ENCODE results near the gene MESP1. TPM values are rescaled to one million over a fixed set of nuclear protein-coding genes. Genes with fewer than 3 reads are reported as not detected.
"Not testable (repeated sequence)": the region's sequence is repeated elsewhere in the genome, so short reads cannot be mapped to it uniquely, and the experiment has no call there.

Gene MESP1
- 1 to 10 TPM; 1.1 to 1.6 TPM for total RNA-seq

DNA sequence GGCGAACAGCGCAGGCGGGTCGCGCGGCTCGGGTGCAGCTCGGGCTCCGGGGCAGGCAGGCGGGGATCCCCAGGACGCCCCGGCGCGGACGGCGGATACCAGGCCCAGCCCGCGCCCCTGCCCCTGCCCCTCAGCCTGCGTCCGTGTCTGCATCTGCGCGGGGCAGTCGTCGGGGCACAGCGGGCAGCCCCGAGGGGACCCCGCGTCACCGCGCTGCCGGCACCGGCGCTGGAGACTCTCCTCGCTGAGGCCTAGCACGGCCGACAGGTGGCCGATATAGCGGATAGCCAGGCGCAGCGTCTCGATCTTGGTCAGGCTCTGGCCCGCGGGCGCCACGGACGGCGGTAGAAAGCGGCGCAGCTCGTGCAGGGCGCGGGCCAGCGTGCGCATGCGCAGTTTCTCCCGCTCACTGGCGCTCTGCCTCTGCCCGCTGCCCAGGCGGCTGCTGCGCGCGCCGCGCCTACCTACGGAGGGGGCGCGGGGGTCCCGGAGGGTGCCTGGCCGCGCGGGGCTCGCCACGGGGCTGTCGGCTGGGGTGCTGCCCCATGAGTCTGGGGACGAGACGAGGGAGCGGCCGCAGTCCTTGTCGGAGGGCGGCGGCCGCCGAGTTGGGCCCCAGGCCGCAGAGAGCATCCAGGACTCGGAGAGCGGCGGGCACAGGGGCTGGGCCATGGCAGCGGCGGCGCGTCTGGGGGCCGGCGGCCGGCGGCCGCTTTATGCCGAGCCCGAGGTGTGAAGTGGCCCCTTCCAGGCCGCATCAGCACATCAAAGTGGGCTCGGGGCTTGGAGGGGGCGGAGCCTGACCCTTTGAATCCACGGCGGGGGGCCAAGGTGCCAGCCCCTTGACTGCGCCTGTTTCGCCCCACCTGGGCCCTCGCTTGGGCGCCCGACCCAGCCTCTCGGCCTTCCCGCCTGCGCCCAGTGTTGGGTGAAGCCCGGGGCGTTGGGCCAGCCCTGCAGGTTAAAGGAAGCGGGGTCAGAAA, at the start of gene MESP1:
Gene MESP1 (minus strand): TSS at position 690 of the 983 bp plus-strand sequence. CDS start 18 bp downstream, at position 672.
- ChIA-PET POLR2A (interaction anchor here (0.7 kb wide), 1 partner anchor 366 kb away, joined by 6 read pairs; no protein-coding TSS in a partner anchor), CTCF (interaction anchor here (0.6 to 1.8 kb wide), 13 partner anchors 10 to 535 kb away, joined by 3 to 8 read pairs (median 4); no protein-coding TSS in a partner anchor)
- peak within 1 kb of the TSS; percentile 50 for H3K27ac Mint-ChIP-seq

DNA sequence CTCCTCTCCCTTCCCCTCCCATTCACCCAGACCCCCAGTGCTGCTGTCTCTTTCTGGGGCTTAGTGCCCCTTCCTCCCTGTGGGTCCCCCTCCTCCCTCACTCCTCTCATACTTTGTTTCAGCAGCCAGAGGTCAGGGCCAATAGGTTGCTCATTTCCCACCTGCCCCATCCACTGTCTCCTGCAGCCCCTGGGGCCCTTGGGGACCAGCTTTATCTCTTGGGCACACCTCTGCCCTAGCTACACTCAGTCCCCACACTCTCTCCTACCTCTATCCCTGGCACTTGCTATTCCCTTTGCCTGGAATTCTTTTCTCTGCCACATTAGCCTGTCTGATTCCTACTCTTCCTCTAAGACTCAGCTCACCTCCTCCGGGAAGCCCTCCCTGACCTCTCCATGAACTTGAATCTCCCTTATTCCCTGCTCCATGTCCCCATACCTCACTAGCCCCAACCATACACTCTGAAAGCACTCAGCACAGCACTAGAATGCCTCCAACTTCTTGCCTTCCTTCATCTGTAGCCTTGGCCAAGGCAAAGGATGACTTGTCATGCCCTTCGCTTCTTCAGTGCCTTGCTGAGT, 49.0 kb upstream of the MESP1 start:
- Mint-ChIP-seq H3K27me3 (peaks cover 3% of the 10 kb centered on the region), H3K4me3 (no peak overlapping the region), H3K9me3 (no peaks in the 10 kb centered on the region), H3K27ac (no peak overlapping the region), H3K4me1 (peaks cover 2% of the 10 kb centered on the region), H3K36me3 (ENCODE audit: low read depth) (no peaks in the 10 kb centered on the region)
- no peak for DNase-seq
- CTCF ChIA-PET: interaction anchor here (1.0 kb wide), 1 partner anchor 39 kb away, joined by 3 read pairs; no protein-coding TSS in a partner anchor
- POLR2A ChIA-PET: no interaction called here

More for the DNA sequence above, at the start of gene MESP1:
- H3K36me3 Mint-ChIP-seq (ENCODE audit: low read depth): no peaks in the 10 kb centered on the region
- DNase-seq: peak; percentile 85
- peaks cover 6% of the 10 kb centered on the region for H3K4me1 Mint-ChIP-seq
- peak within 1 kb of the TSS; percentile 68 for H3K4me3 Mint-ChIP-seq
- peaks cover 24% of the 10 kb centered on the region for H3K27me3 Mint-ChIP-seq
- no peaks in the 10 kb centered on the region for H3K9me3 Mint-ChIP-seq

- Mint-ChIP-seq H3K27ac (no peak overlapping the region), H3K4me1 (peaks cover 2% of the 10 kb centered on the region), H3K9me3 (no peaks in the 10 kb centered on the region), H3K36me3 (ENCODE audit: low read depth) (no peaks in the 10 kb centered on the region), H3K27me3 (peaks cover 3% of the 10 kb centered on the region), H3K4me3 (no peak overlapping the region)
- DNase-seq: no peak
- CTCF ChIA-PET: interaction anchor here (1.0 kb wide), 1 partner anchor 342 kb away, joined by 3 read pairs; no protein-coding TSS in a partner anchor
- POLR2A ChIA-PET: no interaction called here
Measured at GRCh38 chr15:89799011-89799911, 48.2 kb upstream of the MESP1 start.

DNA sequence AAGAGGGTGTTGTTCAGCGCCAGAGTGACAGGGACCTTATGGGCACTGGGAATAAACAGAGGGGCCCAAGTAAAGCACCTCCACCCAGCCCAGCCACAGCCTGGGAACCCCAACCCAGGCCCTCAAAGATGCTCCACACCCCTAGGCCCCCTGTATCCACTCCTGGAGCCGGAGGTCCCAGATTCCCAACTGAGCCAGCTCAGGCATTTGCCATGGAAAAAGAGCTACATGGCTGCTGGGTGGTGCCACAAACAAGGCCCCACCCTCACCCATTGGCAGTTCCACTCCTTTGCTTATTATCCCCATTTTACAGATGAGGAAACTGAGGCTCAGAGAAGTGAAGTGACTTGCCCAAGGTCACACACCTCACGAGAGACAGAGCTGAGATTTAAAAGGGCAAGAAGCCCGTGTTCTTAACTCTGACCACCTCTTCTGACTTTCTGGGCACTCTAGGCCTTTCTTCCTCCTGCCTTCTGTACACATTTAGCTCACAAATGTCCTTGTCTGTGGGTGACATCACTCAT, 46.7 kb upstream of the MESP1 start:
- POLR2A ChIA-PET: no interaction called here
- H3K36me3 Mint-ChIP-seq (ENCODE audit: low read depth): no peaks in the 10 kb centered on the region
- DNase-seq: no peak
- no peaks in the 10 kb centered on the region for H3K9me3 Mint-ChIP-seq
- CTCF ChIA-PET: interaction anchor here (1.2 kb wide), 1 partner anchor 22 kb away, joined by 3 read pairs; the partner anchor contains the start of gene MESP2
- peaks cover 3% of the 10 kb centered on the region for H3K27me3 Mint-ChIP-seq
- H3K4me3 Mint-ChIP-seq: no peak overlapping the region
- no peak overlapping the region for H3K27ac Mint-ChIP-seq
- H3K4me1 Mint-ChIP-seq: peaks cover 2% of the 10 kb centered on the region

DNA sequence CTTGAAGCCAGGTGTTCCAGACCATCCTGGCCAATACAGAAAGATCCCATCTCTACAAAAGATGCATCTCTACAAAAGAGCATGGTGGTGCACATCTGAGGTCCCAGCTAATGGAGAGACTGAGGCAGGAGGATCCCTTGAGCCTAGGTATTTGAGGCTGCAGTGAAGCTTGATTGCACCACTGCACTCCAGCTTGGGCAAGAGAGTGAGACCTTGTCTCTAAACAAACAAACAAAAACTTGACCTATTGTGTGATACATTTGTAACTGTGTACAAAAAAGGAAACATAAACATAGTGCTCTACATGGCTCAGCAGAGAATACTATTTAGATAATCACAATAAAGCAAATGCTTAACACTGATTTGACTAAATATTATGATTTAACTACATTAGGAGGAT, 44.9 kb upstream of the MESP1 start:
- ChIA-PET CTCF (no interaction called here), POLR2A (no interaction called here)
- H3K4me3 Mint-ChIP-seq: no peak overlapping the region
- H3K4me1 Mint-ChIP-seq: no peaks in the 10 kb centered on the region
- no peak overlapping the region for H3K27ac Mint-ChIP-seq
- no peaks in the 10 kb centered on the region for H3K9me3 Mint-ChIP-seq
- DNase-seq: no peak
- H3K36me3 Mint-ChIP-seq (ENCODE audit: low read depth): no peaks in the 10 kb centered on the region
- H3K27me3 Mint-ChIP-seq: no peaks in the 10 kb centered on the region

DNA sequence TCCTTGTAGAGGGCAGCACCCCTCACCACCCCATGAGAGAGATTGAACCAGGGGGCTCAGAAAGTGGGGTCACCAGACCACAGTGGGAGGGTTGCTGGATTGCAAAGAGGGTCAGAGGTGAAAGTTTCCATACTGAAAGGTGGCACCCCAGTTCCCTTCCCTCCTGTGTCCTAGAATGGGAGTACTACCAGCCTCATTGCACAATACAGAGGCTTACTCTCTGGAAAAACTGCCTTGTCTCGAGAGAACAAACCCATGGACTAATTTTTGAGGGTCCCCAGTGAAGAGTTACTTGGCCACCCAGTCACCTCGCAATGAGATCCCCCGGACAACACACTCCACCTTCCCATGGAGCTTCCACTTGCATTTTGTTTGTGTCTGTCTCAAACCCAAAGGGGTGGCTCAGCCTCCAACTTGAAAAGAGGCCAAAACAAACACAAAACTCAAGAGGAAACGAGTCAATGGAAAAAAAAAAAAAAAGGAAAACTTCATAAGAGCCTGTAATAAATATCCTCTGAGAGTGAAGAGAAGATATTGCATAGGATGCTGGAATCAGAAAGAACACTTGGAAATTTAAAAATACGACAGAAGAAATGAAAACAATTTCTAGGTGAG, 43.7 kb upstream of the MESP1 start:
- ChIA-PET POLR2A (no interaction called here), CTCF (no interaction called here)
- no peaks in the 10 kb centered on the region for H3K4me1 Mint-ChIP-seq
- no peaks in the 10 kb centered on the region for H3K27me3 Mint-ChIP-seq
- H3K9me3 Mint-ChIP-seq: no peaks in the 10 kb centered on the region
- H3K27ac Mint-ChIP-seq: no peak overlapping the region
- no peak for DNase-seq
- no peak overlapping the region for H3K4me3 Mint-ChIP-seq
- no peaks in the 10 kb centered on the region for H3K36me3 Mint-ChIP-seq (ENCODE audit: low read depth)

DNA sequence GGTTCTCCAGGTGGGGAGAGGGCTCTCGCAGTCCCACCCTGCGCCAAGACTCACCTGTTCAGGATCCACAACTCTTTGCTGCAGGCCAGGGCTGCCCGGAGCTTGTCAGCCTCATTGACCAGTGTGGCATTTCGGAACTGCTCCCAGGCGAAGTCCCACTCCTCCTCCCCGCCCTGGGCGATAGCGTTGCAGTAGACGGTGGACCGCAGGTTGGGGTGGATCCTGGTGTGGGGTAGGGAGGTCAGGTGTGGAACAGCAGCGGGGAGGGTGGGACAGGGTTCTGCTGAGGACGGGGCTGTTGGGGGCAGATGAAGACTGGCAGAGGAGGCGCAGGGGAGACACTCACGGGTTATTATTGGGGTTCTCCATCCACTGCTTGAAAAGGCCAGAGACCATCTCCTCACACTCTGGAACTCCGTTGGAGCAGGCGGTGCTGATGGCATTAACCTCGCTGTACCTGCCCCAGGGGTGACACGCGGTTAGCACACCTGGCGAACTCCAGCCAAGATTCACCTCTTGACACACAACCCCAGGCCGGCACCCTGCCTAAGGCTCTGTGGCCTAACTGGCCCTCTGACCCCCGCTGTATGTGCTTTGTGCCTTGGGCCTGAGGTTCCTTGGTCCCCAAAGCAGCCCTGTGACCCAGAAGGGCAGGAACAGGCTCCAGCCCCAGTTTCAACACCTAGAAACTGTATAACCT, 41.2 kb upstream of the MESP1 start:
- H3K27ac Mint-ChIP-seq: no peak overlapping the region
- ChIA-PET POLR2A (no interaction called here), CTCF (no interaction called here)

GRCh38 chr15:89790661-89791060, 39.6 kb upstream of the MESP1 start:
- POLR2A ChIA-PET: no interaction called here
- peaks cover 9% of the 10 kb centered on the region for H3K9me3 Mint-ChIP-seq
- H3K27ac Mint-ChIP-seq: no peak overlapping the region
- no peaks in the 10 kb centered on the region for H3K4me1 Mint-ChIP-seq
- DNase-seq: no peak
- peaks cover 4% of the 10 kb centered on the region for H3K36me3 Mint-ChIP-seq (ENCODE audit: low read depth)
- CTCF ChIA-PET: no interaction called here
- no peak overlapping the region for H3K4me3 Mint-ChIP-seq
- H3K27me3 Mint-ChIP-seq: peaks cover 6% of the 10 kb centered on the region

More for the DNA sequence above, 41.2 kb upstream of the MESP1 start:
- Mint-ChIP-seq H3K4me3 (no peak overlapping the region), H3K4me1 (no peaks in the 10 kb centered on the region), H3K9me3 (peaks cover 9% of the 10 kb centered on the region), H3K36me3 (ENCODE audit: low read depth) (peaks cover 4% of the 10 kb centered on the region), H3K27me3 (peaks cover 6% of the 10 kb centered on the region)
- DNase-seq: no peak

GRCh38 chr15:89790206-89790605, 39.2 kb upstream of the MESP1 start:
- H3K4me1 Mint-ChIP-seq: no peaks in the 10 kb centered on the region
- POLR2A ChIA-PET: no interaction called here
- CTCF ChIA-PET: no interaction called here

DNA sequence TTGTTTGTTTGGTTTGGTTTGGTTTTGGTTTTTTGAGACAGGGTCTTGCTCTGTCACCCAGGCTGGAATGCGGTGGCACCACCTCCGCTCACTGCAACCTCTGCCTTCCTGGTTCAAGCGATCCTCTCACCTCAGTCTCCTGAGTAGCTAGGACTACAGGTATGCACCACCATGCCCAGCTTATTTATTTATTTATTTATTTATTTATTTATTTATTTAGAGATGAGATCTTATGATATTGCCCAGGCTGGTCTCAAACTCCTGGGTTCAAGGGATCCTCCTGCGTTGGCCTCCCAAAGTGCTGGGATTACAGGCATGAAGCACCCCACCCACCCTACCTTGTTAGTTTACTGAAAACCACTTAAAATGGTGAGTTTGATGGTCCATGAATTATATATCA, 37.5 kb upstream of the MESP1 start:
- H3K9me3 Mint-ChIP-seq; H3K27me3 Mint-ChIP-seq; H3K36me3 Mint-ChIP-seq (ENCODE audit: low read depth); H3K27ac Mint-ChIP-seq; CTCF ChIA-PET; H3K4me1 Mint-ChIP-seq; POLR2A ChIA-PET; DNase-seq; H3K4me3 Mint-ChIP-seq: not testable (repeated sequence)

More at GRCh38 chr15:89790206-89790605, 39.2 kb upstream of the MESP1 start:
- H3K9me3 Mint-ChIP-seq: peaks cover 9% of the 10 kb centered on the region
- H3K4me3 Mint-ChIP-seq: no peak overlapping the region
- H3K36me3 Mint-ChIP-seq (ENCODE audit: low read depth): peaks cover 4% of the 10 kb centered on the region
- no peak overlapping the region for H3K27ac Mint-ChIP-seq
- H3K27me3 Mint-ChIP-seq: peaks cover 6% of the 10 kb centered on the region
- no peak for DNase-seq

GRCh38 chr15:89787944-89788343, 36.9 kb upstream of the MESP1 start:
- no peak for DNase-seq
- CTCF ChIA-PET: no interaction called here
- H3K9me3 Mint-ChIP-seq: peaks cover 9% of the 10 kb centered on the region
- peaks cover 6% of the 10 kb centered on the region for H3K27me3 Mint-ChIP-seq
- no peaks in the 10 kb centered on the region for H3K4me1 Mint-ChIP-seq
- no peak overlapping the region for H3K4me3 Mint-ChIP-seq
- H3K36me3 Mint-ChIP-seq (ENCODE audit: low read depth): peaks cover 4% of the 10 kb centered on the region
- POLR2A ChIA-PET: no interaction called here
- no peak overlapping the region for H3K27ac Mint-ChIP-seq

GRCh38 chr15:89785774-89786140, 34.7 kb upstream of the MESP1 start:
- peaks cover 6% of the 10 kb centered on the region for H3K4me1 Mint-ChIP-seq
- H3K4me3 Mint-ChIP-seq: no peak overlapping the region
- H3K9me3 Mint-ChIP-seq: peaks cover 9% of the 10 kb centered on the region
- peaks cover 4% of the 10 kb centered on the region for H3K36me3 Mint-ChIP-seq (ENCODE audit: low read depth)
- DNase-seq: no peak
- ChIA-PET POLR2A (no interaction called here), CTCF (no interaction called here)
- H3K27ac Mint-ChIP-seq: no peak overlapping the region
- H3K27me3 Mint-ChIP-seq: peaks cover 6% of the 10 kb centered on the region

All from activated CD4-positive, alpha-beta T cell treated with anti-CD3 and anti-CD28 coated beads, Interleukin-2, amount 10 ng/mL, durations not matched to agents 7 days and 5 days (primary cell).